ENCODE results near the gene LRMDA. TPM values are rescaled to one million over a fixed set of nuclear protein-coding genes. Genes with fewer than 3 reads are reported as not detected.

The LRMDA gene
- total and polyA plus RNA-seq, 2 of the 8 experiments (the other 6 are each of a cell fraction or from before 2014, with no cell fraction given), result 0.86 to 2.8 TPM

- Histone ChIP-seq H3K4me1 (replicated peaks in 1 of 4; ENCODE audit: control insufficient read depth in 3 of 4, insufficient read depth in 4 of 4, low read length in 3 of 4) (peaks cover 0 to 9% (median 3%) of the 10 kb centered on the region in 4 experiments; a peak in 4 of 7 replicates), H3K27ac (ENCODE audit: low read depth, low read length) (no peak overlapping the region), H3K23ac (ENCODE audit: insufficient read length) (no peak overlapping the region), H3K27me3 (replicated peaks in 1 of 4; ENCODE audit: control insufficient read depth in 3 of 4, extremely low read depth in 1 of 4, insufficient read depth in 3 of 4, low read length in 3 of 4) (no peaks in the 10 kb centered on the region), H2AK5ac (ENCODE audit: low read depth, low read length) (no peak overlapping the region), H3K79me1 (ENCODE audit: low read depth, low read length) (no peaks in the 10 kb centered on the region), H3K23me2 (ENCODE audit: low read depth, low read length) (no peaks in the 10 kb centered on the region), H2AFZ (ENCODE audit: low read length) (no peak overlapping the region), H3K4me3 (ENCODE audit: extremely low read depth in 1 of 4, insufficient read depth in 2 of 4, low read depth in 3 of 4, low read length in 4 of 4) (no peak overlapping the region), H2BK15ac (ENCODE audit: low read length) (no peak overlapping the region; the same call in 1 of the 2 replicates), H2BK120ac (replicated peaks; ENCODE audit: low read depth, low read length) (no peak overlapping the region), H4K20me1 (replicated peaks in 1 of 2; ENCODE audit: control insufficient read depth in 1 of 2, insufficient read depth in 2 of 2, low read length in 2 of 2) (no peaks in the 10 kb centered on the region), H3K36me3 (ENCODE audit: control insufficient read depth in 2 of 4, insufficient read depth in 4 of 4, low read length in 3 of 4) (no peaks in the 10 kb centered on the region), H3K18ac (ENCODE audit: extremely low read depth, low read length) (no peak overlapping the region), H3K9me3 (ENCODE audit: insufficient read depth in 2 of 2, low read depth in 1 of 2, low read length in 1 of 2) (no peaks in the 10 kb centered on the region; a peak in 1 of 4 replicates), H2BK20ac (ENCODE audit: low read length) (no peak overlapping the region), H3K9ac (replicated peaks in 1 of 4; ENCODE audit: extremely low read depth in 1 of 4, low read depth in 3 of 4, low read length in 3 of 4) (no peak overlapping the region), H2BK5ac (ENCODE audit: low read depth, low read length) (no peak overlapping the region), H3K4me2 (ENCODE audit: insufficient read depth in 1 of 2, low read depth in 2 of 2, low read length in 2 of 2) (no peak overlapping the region), H3K56ac (replicated peaks; ENCODE audit: insufficient read length, low read depth, low read length) (no peak overlapping the region), H4K5ac (ENCODE audit: insufficient read length, low read depth, low read length) (no peak overlapping the region), H4K91ac (replicated peaks; ENCODE audit: insufficient read length, low read length) (no peak overlapping the region), H3K14ac (ENCODE audit: insufficient read length) (no peak overlapping the region), H2BK12ac (ENCODE audit: low read depth, low read length) (no peak overlapping the region), H3K79me2 (ENCODE audit: control insufficient read depth in 1 of 2, insufficient read depth in 2 of 2, low read length in 2 of 2) (no peaks in the 10 kb centered on the region), H4K8ac (ENCODE audit: extremely low read depth, insufficient read depth, low read length) (no peak overlapping the region), H3K4ac (replicated peaks; ENCODE audit: insufficient read length, low read depth, low read length) (no peak overlapping the region)
- ChIA-PET CTCF (ENCODE audit: partially characterized antibody) (no interaction called here), POLR2A (ENCODE audit: partially characterized antibody) (no interaction called here)
- no peak for TF ChIP-seq BACH1 (IDR thresholded peaks at IDR 0.05; ENCODE audit: low read length)
- no peak for TF ChIP-seq RXRA (IDR thresholded peaks at IDR 0.05; ENCODE audit: insufficient read depth, low read depth, low read length)
- no peak for TF ChIP-seq ZNF274 (IDR thresholded peaks at IDR 0.05; ENCODE audit: borderline replicate concordance, extremely low read depth, low read length)
- no peak for TF ChIP-seq TEAD4 (IDR thresholded peaks at IDR 0.05; ENCODE audit: low read depth, low read length)
- TF ChIP-seq TBP (IDR thresholded peaks at IDR 0.05; ENCODE audit: low read depth, low read length), result no peak
- TF ChIP-seq SP2 (IDR thresholded peaks at IDR 0.05; ENCODE audit: low read length), result no peak
- no peak for TF ChIP-seq POU5F1 (IDR thresholded peaks at IDR 0.05; ENCODE audit: low read depth, low read length)
- TF ChIP-seq KDM1A (IDR thresholded peaks at IDR 0.05; ENCODE audit: borderline replicate concordance, low read length), result no peak
- TF ChIP-seq MAX (IDR thresholded peaks at IDR 0.05), result no peak
- TF ChIP-seq KDM4A (IDR thresholded peaks at IDR 0.05; ENCODE audit: low read depth, low read length, severe bottlenecking), result no peak
- TF ChIP-seq USF2 (IDR thresholded peaks at IDR 0.05; ENCODE audit: low read length), result no peak
- TF ChIP-seq CHD2 (IDR thresholded peaks at IDR 0.05; ENCODE audit: low read length), result no peak
- no peak for TF ChIP-seq SP4 (IDR thresholded peaks at IDR 0.05; ENCODE audit: low read length)
- TF ChIP-seq SIRT6 (IDR thresholded peaks at IDR 0.05; ENCODE audit: low read length), result no peak
- FAIRE-seq (no peak), DNase-seq (ENCODE audit: low read depth in 1 of 2, low spot score in 2 of 2) (no peak)
- WGBS, 2 experiments (ENCODE audit: extremely low coverage in 1 of 2, insufficient coverage in 1 of 2, insufficient read length in 1 of 2, insufficient replicate concordance in 2 of 2, low coverage in 1 of 2, low lambda C conversion rate in 2 of 2, missing lambda C conversion rate in 1 of 2), result 93% methylated on average over 4 of the region's 4 CpGs; no CpG with 5 or more reads in 1 of the 2 experiments
Observed at GRCh38 chr10:76331742-76332141, 900.3 kb downstream of the LRMDA start.
